Colonic mucosa (tissue), 4 donors: ENCODE results near the gene LIG1. TPM values are rescaled to one million over a fixed set of nuclear protein-coding genes. Genes with fewer than 3 reads are reported as not detected.
"Not testable (repeated sequence)": the region's sequence is repeated elsewhere in the genome, so short reads cannot be mapped to it uniquely, and the experiment has no call there.

Source experiments
- DNase-seq: peaks from one replicate; pipeline ENCODE4 v3.0.0-alpha.2; 2020
- H3K27ac ChIP-seq: fragments of 200-600 bp; one replicate; pipeline ENCODE4 v1.8.0; 2021
- H3K27me3 ChIP-seq: fragments of 200-600 bp; one replicate; pipeline ENCODE4 v1.8.0; 2021
- H3K36me3 ChIP-seq: fragments of 200-600 bp; one replicate; pipeline ENCODE4 v1.8.0; 2021
- H3K4me1 ChIP-seq: fragments of 200-600 bp; one replicate; pipeline ENCODE4 v1.8.0; 2021; ENCODE audit warnings: mild to moderate bottlenecking
- H3K4me3 ChIP-seq: fragments of 200-600 bp; one replicate; pipeline ENCODE4 v1.8.0; 2021
- H3K9ac ChIP-seq, 2 donors: one replicate each; pipeline ENCODE4 v1.7.0; 2013; ENCODE audit warnings: control low read depth in 2 of 2, low read depth in 2 of 2, low read length in 2 of 2
- H3K9me3 ChIP-seq: fragments of 200-600 bp; one replicate; pipeline ENCODE4 v1.8.0; 2021
- CTCF ChIP-seq: fragments of 200-600 bp; IDR thresholded peaks from one replicate; pipeline ENCODE4 v1.8.0; 2022; ENCODE audit warnings: antibody characterized with exemption, mild to moderate bottlenecking
- intact Hi-C: fragments of 100-400 bp; cut with DNase I; formaldehyde crosslinking; loops from one replicate; pipeline ENCODE4 v1.14.1; 2022
- total RNA-seq, 2 donors: library from RNA; stranded (reverse); fragmentation: NEBNext Ultra II Directional in 1 of 2; extraction: Animal tissue kit (Norgen Biotek cat#: 25700) in 1 of 2; gene quantifications; one replicate each; pipeline ENCODE4 v1.2.1, GENCODE V29; 2021
- donor health status: healthy.
- donor health status: DM: no; HTN: no; CAD: no.
- donor health status: DM: no; HTN: no; CAD: no.

The LIG1 gene
- total RNA-seq, 2 donors from 2014 or later: 26.4 to 75.6 TPM

DNA sequence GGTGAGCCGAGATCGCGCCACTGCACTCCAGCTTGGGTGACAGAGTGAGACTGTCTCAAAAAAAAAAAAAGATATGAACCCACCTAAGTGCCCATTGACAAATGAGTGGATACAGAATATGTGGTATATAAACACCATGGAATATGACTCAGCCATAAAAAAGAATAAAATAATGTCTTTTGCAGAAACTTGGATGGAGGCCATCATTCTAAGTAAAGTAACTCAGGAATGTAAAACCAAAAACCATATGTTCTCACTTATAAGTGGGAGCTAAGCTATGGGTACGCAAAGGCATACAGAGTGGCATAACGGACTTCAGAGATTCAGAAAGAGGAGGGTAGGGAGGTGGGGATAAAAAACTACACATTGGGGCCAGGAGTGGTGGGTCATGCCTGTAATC lies 89.0 kb downstream of the LIG1 start:
- intact Hi-C loops: no loop called here
- TF ChIP-seq CTCF: no peak
- no peaks in the 10 kb centered on the region for H3K9me3 ChIP-seq
- H3K27me3 ChIP-seq: no peaks in the 10 kb centered on the region
- no peaks in the 10 kb centered on the region for H3K36me3 ChIP-seq
- H3K4me1 ChIP-seq: no peaks in the 10 kb centered on the region
- H3K27ac ChIP-seq: no peak overlapping the region
- no peak overlapping the region for H3K4me3 ChIP-seq
- no peak for DNase-seq
- no peak overlapping the region for H3K9ac ChIP-seq

- H3K27ac ChIP-seq, intact Hi-C loops, H3K9ac ChIP-seq, DNase-seq, H3K36me3 ChIP-seq, H3K4me3 ChIP-seq, H3K27me3 ChIP-seq, H3K9me3 ChIP-seq, H3K4me1 ChIP-seq: not testable (repeated sequence)
Observed at GRCh38 chr19:48070177-48070769, 99.9 kb downstream of the LIG1 start.

DNA sequence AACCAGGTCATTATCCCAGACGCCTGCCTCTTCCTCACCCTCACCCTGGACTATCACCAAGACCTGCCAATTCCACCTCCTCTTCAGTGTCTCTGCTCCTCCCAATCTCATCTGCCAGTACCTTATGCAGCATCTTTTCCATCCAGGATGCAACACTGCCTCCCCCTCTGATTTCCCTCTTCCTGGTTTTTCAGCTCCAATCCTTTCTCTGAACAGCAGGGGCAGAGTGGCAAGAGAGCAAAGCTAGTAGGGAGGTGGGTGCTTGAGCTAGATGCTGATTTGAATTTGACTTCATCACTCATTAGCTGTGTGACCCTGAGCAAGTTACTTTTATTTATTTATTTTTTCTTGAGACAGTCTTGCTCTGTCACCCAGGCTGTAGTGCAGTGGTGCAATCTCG lies 100.7 kb downstream of the LIG1 start:
- Histone ChIP-seq H3K4me3 (no peak overlapping the region), H3K9ac (no peak overlapping the region), H3K36me3 (no peaks in the 10 kb centered on the region), H3K27ac (no peak overlapping the region), H3K27me3 (no peaks in the 10 kb centered on the region), H3K4me1 (no peaks in the 10 kb centered on the region), H3K9me3 (no peaks in the 10 kb centered on the region)
- TF ChIP-seq CTCF: no peak
- DNase-seq: no peak
- intact Hi-C loops: loop anchor here (10.0 kb wide), 1 partner anchor 305 kb away; no protein-coding TSS in a partner anchor

Other genes starting within 250 kb of the LIG1 start
- not detected for gene BSPH1, start 178.2 kb downstream of the LIG1 start, total RNA-seq
- gene ELSPBP1, start 175.7 kb downstream of the LIG1 start, total RNA-seq: not detected
- not detected for gene CABP5, start 126.3 kb downstream of the LIG1 start, total RNA-seq
- 1 to 10 TPM; 1.7 to 6.8 TPM for gene PLA2G4C, start 59.5 kb downstream of the LIG1 start, total RNA-seq
- gene ZSWIM9, start 336 bp upstream of the LIG1 start, total RNA-seq: 1 to 10 TPM; 6.2 to 9.7 TPM
- 10 to 100 TPM; 17.9 to 20.3 TPM for gene CARD8, start 85.6 kb upstream of the LIG1 start, total RNA-seq
- gene ZNF114, start 99.7 kb upstream of the LIG1 start, total RNA-seq: under 1 TPM in 1 of 2 donors, not detected in 1; 0.21 TPM
- 10 to 100 TPM; 11.6 to 29.4 TPM for gene EMP3, start 155.2 kb upstream of the LIG1 start, total RNA-seq
- gene TMEM143, start 193.6 kb upstream of the LIG1 start, total RNA-seq: 10 to 100 TPM in 1 of 2 donors, 1 to 10 TPM in 1; 8.9 to 18.2 TPM
- not detected for gene SYNGR4, start 194.0 kb upstream of the LIG1 start, total RNA-seq
- gene KDELR1, start 221.2 kb upstream of the LIG1 start, total RNA-seq: 100 to 1,000 TPM; 233 to 249 TPM
- gene GRIN2D, start 223.3 kb upstream of the LIG1 start, total RNA-seq: under 1 TPM; 0.35 to 0.49 TPM